ENCODE data around the gene STK32C. TPM values are rescaled to one million over a fixed set of nuclear protein-coding genes. Genes with fewer than 3 reads are reported as not detected.

STK32C gene
- total and polyA plus RNA-seq, 2 of the 4 experiments (the other 2 are of a cell fraction) = 5.0 to 8.3 TPM

DNA sequence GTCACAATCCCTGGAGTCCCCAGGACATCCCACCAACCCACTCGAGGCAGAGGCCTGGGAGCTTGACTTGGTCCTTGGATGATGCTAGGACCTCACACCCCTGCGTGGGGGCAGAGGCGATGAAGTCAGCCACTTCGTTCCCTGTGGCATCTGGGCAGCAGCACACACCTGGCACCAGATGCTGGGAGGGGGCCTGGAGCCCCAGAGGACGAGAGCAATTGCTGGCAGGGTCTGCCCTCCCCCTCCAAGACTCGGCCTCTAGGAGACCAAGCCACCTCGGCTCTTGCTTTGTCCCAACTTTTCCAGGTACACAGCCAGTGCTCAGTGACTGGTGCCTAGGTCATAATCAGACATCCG, 81.9 kb downstream of the STK32C start:
- no peak overlapping the region for H3K4ac ChIP-seq (ENCODE audit: low read depth, low read length)
- dilution Hi-C loops (cut with HindIII; ENCODE audit: low sequenced_read_pairs, unreplicated experiment) = loop anchor here (25.0 kb wide), 1 partner anchor 111 kb away; the partner anchor contains the start of gene LRRC27

More for the DNA sequence above, 81.9 kb downstream of the STK32C start:
- no peaks in the 10 kb centered on the region for H3K79me1 ChIP-seq (ENCODE audit: low read depth in 1 of 2, low read length in 2 of 2)
- H3K23ac ChIP-seq (ENCODE audit: low read depth, low read length) = no peak overlapping the region
- no peak overlapping the region for H2BK15ac ChIP-seq (ENCODE audit: low read depth, low read length)
- no peak overlapping the region for H3K56ac ChIP-seq (ENCODE audit: extremely low read depth, insufficient read depth, low read length)
- no peak overlapping the region for H3K27ac ChIP-seq (ENCODE audit: insufficient read depth, low read length)
- H4K91ac ChIP-seq (ENCODE audit: insufficient read depth, low read depth, low read length) = no peak overlapping the region
- no peak overlapping the region for H2AK5ac ChIP-seq (ENCODE audit: low read depth, low read length)
- no peak overlapping the region for H2AFZ ChIP-seq (replicated peaks; ENCODE audit: low read length, poor library complexity)
- no peak overlapping the region for H3K9ac ChIP-seq (ENCODE audit: low read depth, low read length)
- no peaks in the 10 kb centered on the region for H3K4me1 ChIP-seq (ENCODE audit: control insufficient read depth, insufficient read depth, low read length)
- no peaks in the 10 kb centered on the region for H3K36me3 ChIP-seq (ENCODE audit: control insufficient read depth, insufficient read depth, low read length)
- TF ChIP-seq, protein P1, sequence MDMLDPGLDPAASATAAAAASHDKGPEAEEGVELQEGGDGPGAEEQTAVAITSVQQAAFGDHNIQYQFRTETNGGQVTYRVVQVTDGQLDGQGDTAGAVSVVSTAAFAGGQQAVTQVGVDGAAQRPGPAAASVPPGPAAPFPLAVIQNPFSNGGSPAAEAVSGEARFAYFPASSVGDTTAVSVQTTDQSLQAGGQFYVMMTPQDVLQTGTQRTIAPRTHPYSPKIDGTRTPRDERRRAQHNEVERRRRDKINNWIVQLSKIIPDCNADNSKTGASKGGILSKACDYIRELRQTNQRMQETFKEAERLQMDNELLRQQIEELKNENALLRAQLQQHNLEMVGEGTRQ (IDR thresholded peaks at IDR 0.05; ENCODE audit: low read depth, low read length) = no peak
- TF ChIP-seq BHLHE40 (IDR thresholded peaks at IDR 0.05; ENCODE audit: low read depth, low read length) = no peak
- TF ChIP-seq, protein P2, sequence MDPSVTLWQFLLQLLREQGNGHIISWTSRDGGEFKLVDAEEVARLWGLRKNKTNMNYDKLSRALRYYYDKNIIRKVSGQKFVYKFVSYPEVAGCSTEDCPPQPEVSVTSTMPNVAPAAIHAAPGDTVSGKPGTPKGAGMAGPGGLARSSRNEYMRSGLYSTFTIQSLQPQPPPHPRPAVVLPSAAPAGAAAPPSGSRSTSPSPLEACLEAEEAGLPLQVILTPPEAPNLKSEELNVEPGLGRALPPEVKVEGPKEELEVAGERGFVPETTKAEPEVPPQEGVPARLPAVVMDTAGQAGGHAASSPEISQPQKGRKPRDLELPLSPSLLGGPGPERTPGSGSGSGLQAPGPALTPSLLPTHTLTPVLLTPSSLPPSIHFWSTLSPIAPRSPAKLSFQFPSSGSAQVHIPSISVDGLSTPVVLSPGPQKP (IDR thresholded peaks at IDR 0.05; ENCODE audit: borderline replicate concordance, low read depth, low read length) = no peak
- no peak for TF ChIP-seq SMC3 (IDR thresholded peaks at IDR 0.05; ENCODE audit: low read depth, low read length)
- TF ChIP-seq RFX5 (IDR thresholded peaks at IDR 0.05; ENCODE audit: low read depth, low read length) = no peak
- TF ChIP-seq, protein P3, sequence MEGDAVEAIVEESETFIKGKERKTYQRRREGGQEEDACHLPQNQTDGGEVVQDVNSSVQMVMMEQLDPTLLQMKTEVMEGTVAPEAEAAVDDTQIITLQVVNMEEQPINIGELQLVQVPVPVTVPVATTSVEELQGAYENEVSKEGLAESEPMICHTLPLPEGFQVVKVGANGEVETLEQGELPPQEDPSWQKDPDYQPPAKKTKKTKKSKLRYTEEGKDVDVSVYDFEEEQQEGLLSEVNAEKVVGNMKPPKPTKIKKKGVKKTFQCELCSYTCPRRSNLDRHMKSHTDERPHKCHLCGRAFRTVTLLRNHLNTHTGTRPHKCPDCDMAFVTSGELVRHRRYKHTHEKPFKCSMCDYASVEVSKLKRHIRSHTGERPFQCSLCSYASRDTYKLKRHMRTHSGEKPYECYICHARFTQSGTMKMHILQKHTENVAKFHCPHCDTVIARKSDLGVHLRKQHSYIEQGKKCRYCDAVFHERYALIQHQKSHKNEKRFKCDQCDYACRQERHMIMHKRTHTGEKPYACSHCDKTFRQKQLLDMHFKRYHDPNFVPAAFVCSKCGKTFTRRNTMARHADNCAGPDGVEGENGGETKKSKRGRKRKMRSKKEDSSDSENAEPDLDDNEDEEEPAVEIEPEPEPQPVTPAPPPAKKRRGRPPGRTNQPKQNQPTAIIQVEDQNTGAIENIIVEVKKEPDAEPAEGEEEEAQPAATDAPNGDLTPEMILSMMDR (conservative IDR thresholded peaks at IDR 0.05; ENCODE audit: low read depth, low read length) = no peak
- TF ChIP-seq FOS (IDR thresholded peaks at IDR 0.05; ENCODE audit: low read depth, low read length) = no peak
- TF ChIP-seq POLR2A (IDR thresholded peaks at IDR 0.05; ENCODE audit: low read depth, low read length) = no peak
- no peak for TF ChIP-seq RCOR1 (IDR thresholded peaks at IDR 0.05; ENCODE audit: insufficient replicate concordance, low read length)
- no peak for TF ChIP-seq RAD21 (IDR thresholded peaks at IDR 0.05; ENCODE audit: low read length)
- no peak overlapping the region for H2BK5ac ChIP-seq (ENCODE audit: low read depth, low read length, poor library complexity, severe bottlenecking)
- H3K18ac ChIP-seq (ENCODE audit: low read depth, low read length) = no peak overlapping the region
- H3K14ac ChIP-seq (replicated peaks; ENCODE audit: low read depth, low read length) = no peak overlapping the region
- no peaks in the 10 kb centered on the region for H3K27me3 ChIP-seq (ENCODE audit: control insufficient read depth, insufficient read depth, low read length)
- H4K8ac ChIP-seq (ENCODE audit: low read depth in 2 of 2, low read length in 2 of 2) = no peak overlapping the region
- BruUV-seq (replicated peaks) = no TSS peak
- intact Hi-C loops (cut with micrococcal nuclease) (no loop called here), in situ Hi-C loops (cut with MboI; ENCODE audit: low sequenced_read_pairs) (loop anchor here (10.0 kb wide), 1 partner anchor 409 kb away; no protein-coding TSS in a partner anchor)
- no peaks in the 10 kb centered on the region for H3K9me3 ChIP-seq (ENCODE audit: control insufficient read depth, insufficient read depth, low read length)
- ATAC-seq (ENCODE audit: low read depth) = no peak
- no peaks in the 10 kb centered on the region for H4K20me1 ChIP-seq (ENCODE audit: insufficient read depth, low read length)
- ChIA-PET CTCF (no interaction called here), POLR2A (ENCODE audit: unreplicated experiment) (no interaction called here)
- no peaks in the 10 kb centered on the region for H3K9me1 ChIP-seq (ENCODE audit: insufficient read depth, low read length)
- H2BK20ac ChIP-seq (ENCODE audit: low read depth, low read length) = no peak overlapping the region
- no peak overlapping the region for H3K4me2 ChIP-seq (ENCODE audit: low read depth, low read length)
- H2AK9ac ChIP-seq (replicated peaks; ENCODE audit: low read depth, low read length, poor library complexity) = no peak overlapping the region
- no peak for DNase-seq
- no peak overlapping the region for H3K4me3 ChIP-seq (ENCODE audit: insufficient read depth, low read depth, low read length)
- no peak overlapping the region for H4K5ac ChIP-seq (ENCODE audit: low read depth, low read length)
- H2BK120ac ChIP-seq (ENCODE audit: low read depth, low read length) = no peak overlapping the region
- 74% methylated on average over 6 of the region's 8 CpGs; no CpG with 5 or more reads in 1 of the 2 experiments for WGBS, 2 experiments (ENCODE audit: extremely low coverage in 2 of 2, insufficient read length in 1 of 2)
